Pons (tissue), 1 donor: ENCODE measurements around the gene MAT1A.

Source experiments
- DNase-seq: peaks from one replicate; pipeline ENCODE4 v3.0.0-alpha.2; 2016; ENCODE audit warnings: low spot score

The MAT1A gene

GRCh38 chr10:80281784-80282765, 7.4 kb downstream of the MAT1A start:
- DNase-seq: no peak

- DNase-seq: no peak
These were observed 8.2 kb downstream of the MAT1A start for GRCh38 chr10:80281292-80281691.

GRCh38 chr10:80280071-80280800, 9.2 kb downstream of the MAT1A start:
- DNase-seq: no peak

GRCh38 chr10:80279146-80279545, 10.3 kb downstream of the MAT1A start:
- no peak for DNase-seq

GRCh38 chr10:80278480-80278879, 11.0 kb downstream of the MAT1A start:
- DNase-seq: no peak

- no peak for DNase-seq
These were observed 11.7 kb downstream of the MAT1A start for GRCh38 chr10:80277567-80278250.

- no peak for DNase-seq
These were observed 12.4 kb downstream of the MAT1A start for GRCh38 chr10:80277016-80277415.

- no peak for DNase-seq
These were observed 13.1 kb downstream of the MAT1A start for GRCh38 chr10:80276335-80276734.

GRCh38 chr10:80275756-80276155, 13.7 kb downstream of the MAT1A start:
- no peak for DNase-seq

GRCh38 chr10:80275135-80275498, 14.3 kb downstream of the MAT1A start:
- no peak for DNase-seq

GRCh38 chr10:80274396-80275134, 14.9 kb downstream of the MAT1A start:
- DNase-seq: no peak

- no peak for DNase-seq
These were observed 15.8 kb downstream of the MAT1A start for GRCh38 chr10:80273523-80274170.

GRCh38 chr10:80272793-80273522, 16.5 kb downstream of the MAT1A start:
- no peak for DNase-seq

GRCh38 chr10:80271416-80271815, 18.0 kb downstream of the MAT1A start:
- DNase-seq: no peak

GRCh38 chr10:80270887-80271286, 18.6 kb downstream of the MAT1A start:
- no peak for DNase-seq

- no peak for DNase-seq
These were observed 20.4 kb downstream of the MAT1A start for GRCh38 chr10:80268938-80269588.

- DNase-seq: no peak
These were observed 21.2 kb downstream of the MAT1A start for GRCh38 chr10:80268266-80268665.

- DNase-seq: no peak
These were observed 23.0 kb downstream of the MAT1A start for GRCh38 chr10:80266513-80266863.

- DNase-seq: no peak
These were observed 23.5 kb downstream of the MAT1A start for GRCh38 chr10:80265740-80266512.
